Measurements from ENCODE around the gene TBX4. TPM values are rescaled to one million over a fixed set of nuclear protein-coding genes. Genes with fewer than 3 reads are reported as not detected.
A peak's percentile ranks its signal among the peaks of the same experiment; 100 is the strongest.

TBX4 gene
- total and polyA plus RNA-seq, 2 of the 13 experiments (the other 11 are each of a cell fraction or from before 2014, with no cell fraction given), result 0.11 to 1.1 TPM

DNA sequence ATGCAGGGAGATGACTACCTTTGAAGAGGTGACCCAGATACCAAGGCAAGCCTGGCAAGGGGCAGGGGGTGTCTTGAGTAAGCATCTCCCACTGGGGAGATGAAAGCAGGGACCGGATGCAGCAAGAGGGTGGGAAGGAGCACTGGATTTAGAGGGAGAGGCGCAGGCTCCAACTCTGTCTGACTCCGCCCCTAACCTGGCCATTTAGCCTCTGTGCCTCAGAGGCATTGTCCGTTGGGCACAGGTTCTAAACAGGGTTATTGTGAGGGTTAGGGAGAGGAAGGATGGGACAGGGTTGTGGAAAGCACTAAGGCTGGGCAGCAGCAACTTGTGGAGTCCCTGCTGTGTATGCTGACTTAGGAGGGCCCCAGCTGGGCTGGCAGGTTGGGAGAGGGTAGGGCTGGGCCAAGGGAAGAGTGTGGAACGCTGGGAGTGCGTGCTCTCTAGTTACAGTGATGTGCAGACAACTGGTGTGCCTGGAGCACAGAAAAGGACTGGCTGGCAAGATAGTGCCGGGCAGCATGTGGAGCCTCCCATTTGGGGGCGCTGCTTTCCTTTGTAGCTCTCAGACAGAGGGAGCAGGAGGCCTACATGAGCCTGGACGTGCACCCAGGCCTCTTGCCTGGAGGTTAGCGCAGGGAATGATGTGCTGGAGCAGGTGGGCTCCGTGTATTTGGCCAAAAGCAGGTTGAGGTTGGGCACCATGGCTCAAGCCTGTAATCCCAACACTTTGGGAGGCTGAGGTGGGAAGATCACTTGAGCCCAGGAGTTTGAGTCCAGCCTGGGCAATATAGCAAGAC lies 26.3 kb upstream of the TBX4 start (continued):
- TF ChIP-seq, protein P1, sequence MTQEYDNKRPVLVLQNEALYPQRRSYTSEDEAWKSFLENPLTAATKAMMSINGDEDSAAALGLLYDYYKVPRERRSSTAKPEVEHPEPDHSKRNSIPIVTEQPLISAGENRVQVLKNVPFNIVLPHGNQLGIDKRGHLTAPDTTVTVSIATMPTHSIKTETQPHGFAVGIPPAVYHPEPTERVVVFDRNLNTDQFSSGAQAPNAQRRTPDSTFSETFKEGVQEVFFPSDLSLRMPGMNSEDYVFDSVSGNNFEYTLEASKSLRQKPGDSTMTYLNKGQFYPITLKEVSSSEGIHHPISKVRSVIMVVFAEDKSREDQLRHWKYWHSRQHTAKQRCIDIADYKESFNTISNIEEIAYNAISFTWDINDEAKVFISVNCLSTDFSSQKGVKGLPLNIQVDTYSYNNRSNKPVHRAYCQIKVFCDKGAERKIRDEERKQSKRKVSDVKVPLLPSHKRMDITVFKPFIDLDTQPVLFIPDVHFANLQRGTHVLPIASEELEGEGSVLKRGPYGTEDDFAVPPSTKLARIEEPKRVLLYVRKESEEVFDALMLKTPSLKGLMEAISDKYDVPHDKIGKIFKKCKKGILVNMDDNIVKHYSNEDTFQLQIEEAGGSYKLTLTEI (CRISPR knock-in tag; conservative IDR thresholded peaks at IDR 0.05), result no peak
- TF ChIP-seq ZNF83 (CRISPR knock-in tag; IDR thresholded peaks at IDR 0.05; ENCODE audit: borderline replicate concordance), result no peak
- TF ChIP-seq ZNF549 (CRISPR knock-in tag; IDR thresholded peaks at IDR 0.05), result no peak
- TF ChIP-seq SCMH1 (CRISPR knock-in tag; IDR thresholded peaks at IDR 0.05; ENCODE audit: borderline replicate concordance), result no peak
- TF ChIP-seq ZSCAN31 (CRISPR knock-in tag; IDR thresholded peaks at IDR 0.05; ENCODE audit: low read depth), result no peak; the same call in 1 of the 2 replicates
- TF ChIP-seq ZNF234 (CRISPR knock-in tag; conservative IDR thresholded peaks at IDR 0.05), result no peak
- no peak for TF ChIP-seq ZNF317 (CRISPR knock-in tag; IDR thresholded peaks at IDR 0.05)
- no peak for TF ChIP-seq JUND (CRISPR knock-in tag; IDR thresholded peaks at IDR 0.05)
- TF ChIP-seq HNF4A (CRISPR knock-in tag; IDR thresholded peaks at IDR 0.05), result no peak
- peak; percentile 56; the same call in 1 of the 2 replicates for TF ChIP-seq MAX (IDR thresholded peaks at IDR 0.05)
- no peak for TF ChIP-seq LCORL (IDR thresholded peaks at IDR 0.05)
- peak; percentile 65; the same call in 1 of the 2 replicates for TF ChIP-seq LCORL (CRISPR knock-in tag; IDR thresholded peaks at IDR 0.05)
- TF ChIP-seq SP140L (CRISPR knock-in tag; IDR thresholded peaks at IDR 0.05; ENCODE audit: borderline replicate concordance), result no peak
- peak; percentile 47; the same call in 1 of the 2 replicates for TF ChIP-seq RXRB (CRISPR knock-in tag; IDR thresholded peaks at IDR 0.05; ENCODE audit: borderline replicate concordance)
- no peak; the same call in 1 of the 2 replicates for TF ChIP-seq ARID3A (IDR thresholded peaks at IDR 0.05; ENCODE audit: low read depth, low read length)
- TF ChIP-seq KLF15 (CRISPR knock-in tag; IDR thresholded peaks at IDR 0.05; ENCODE audit: borderline replicate concordance), result no peak
- TF ChIP-seq ZNF414 (CRISPR knock-in tag; IDR thresholded peaks at IDR 0.05), result no peak; the same call in 1 of the 2 replicates
- no peak for TF ChIP-seq ZNF260 (CRISPR knock-in tag; IDR thresholded peaks at IDR 0.05; ENCODE audit: borderline replicate concordance, low read depth)
- TF ChIP-seq KLF6 (CRISPR knock-in tag; IDR thresholded peaks at IDR 0.05), result no peak
- no peak for TF ChIP-seq HNRNPK (IDR thresholded peaks at IDR 0.05; ENCODE audit: low read depth, low read length, poor library complexity, severe bottlenecking)
- TF ChIP-seq LBX2 (CRISPR knock-in tag; IDR thresholded peaks at IDR 0.05; ENCODE audit: borderline replicate concordance), result no peak

Measured in HepG2 (cell line).